ENCODE measurements around the gene LIMK2. TPM values are rescaled to one million over a fixed set of nuclear protein-coding genes. Genes with fewer than 3 reads are reported as not detected.
A peak's percentile ranks its signal among the peaks of the same experiment; 100 is the strongest.
"Not testable (repeated sequence)": the region's sequence is repeated elsewhere in the genome, so short reads cannot be mapped to it uniquely, and the experiment has no call there.

LIMK2 gene
- total RNA-seq, 3 donors from 2014 or later, result 6.9 to 146 (median 135) TPM

DNA sequence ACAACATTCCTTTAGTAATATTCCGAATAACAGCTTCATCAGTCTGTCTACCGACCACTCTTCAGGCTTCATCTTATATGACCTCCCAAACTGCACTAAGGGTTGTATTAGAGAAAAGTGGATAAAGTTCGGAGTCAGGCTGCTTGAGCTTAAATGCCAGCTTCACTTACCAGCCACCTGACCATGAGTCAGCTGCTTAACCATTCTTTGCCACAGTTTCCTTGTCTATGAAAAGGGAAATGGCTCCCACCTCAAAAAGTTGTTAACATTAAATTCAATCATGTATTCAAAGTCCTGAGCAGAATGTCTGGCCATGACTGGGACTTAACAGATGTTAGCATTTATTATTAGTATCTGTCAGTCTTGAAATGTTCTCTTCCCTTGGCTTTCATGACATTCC is 20.9 kb downstream of the LIMK2 start:
- no peaks in the 10 kb centered on the region for H3K9me3 ChIP-seq
- peak overlapping the region in 1 of 2 donors; percentile 21 for H3K27ac ChIP-seq
- TF ChIP-seq, protein P1, sequence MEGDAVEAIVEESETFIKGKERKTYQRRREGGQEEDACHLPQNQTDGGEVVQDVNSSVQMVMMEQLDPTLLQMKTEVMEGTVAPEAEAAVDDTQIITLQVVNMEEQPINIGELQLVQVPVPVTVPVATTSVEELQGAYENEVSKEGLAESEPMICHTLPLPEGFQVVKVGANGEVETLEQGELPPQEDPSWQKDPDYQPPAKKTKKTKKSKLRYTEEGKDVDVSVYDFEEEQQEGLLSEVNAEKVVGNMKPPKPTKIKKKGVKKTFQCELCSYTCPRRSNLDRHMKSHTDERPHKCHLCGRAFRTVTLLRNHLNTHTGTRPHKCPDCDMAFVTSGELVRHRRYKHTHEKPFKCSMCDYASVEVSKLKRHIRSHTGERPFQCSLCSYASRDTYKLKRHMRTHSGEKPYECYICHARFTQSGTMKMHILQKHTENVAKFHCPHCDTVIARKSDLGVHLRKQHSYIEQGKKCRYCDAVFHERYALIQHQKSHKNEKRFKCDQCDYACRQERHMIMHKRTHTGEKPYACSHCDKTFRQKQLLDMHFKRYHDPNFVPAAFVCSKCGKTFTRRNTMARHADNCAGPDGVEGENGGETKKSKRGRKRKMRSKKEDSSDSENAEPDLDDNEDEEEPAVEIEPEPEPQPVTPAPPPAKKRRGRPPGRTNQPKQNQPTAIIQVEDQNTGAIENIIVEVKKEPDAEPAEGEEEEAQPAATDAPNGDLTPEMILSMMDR (IDR thresholded peaks at IDR 0.05), result no peak
- TF ChIP-seq POLR2A (IDR thresholded peaks at IDR 0.05), result no peak
- no peak for TF ChIP-seq POLR2AphosphoS5 (IDR thresholded peaks at IDR 0.05)
- H3K4me3 ChIP-seq, result no peak overlapping the region
- no peaks in the 10 kb centered on the region for H3K36me3 ChIP-seq
- no peak for DNase-seq (ENCODE audit: low spot score in 2 of 2)
- intact Hi-C loops (cut with DNase I; ENCODE audit: low total_unique reads), result no loop called here
- H3K4me1 ChIP-seq, result no peaks in the 10 kb centered on the region
- H3K27me3 ChIP-seq, result no peaks in the 10 kb centered on the region

DNA sequence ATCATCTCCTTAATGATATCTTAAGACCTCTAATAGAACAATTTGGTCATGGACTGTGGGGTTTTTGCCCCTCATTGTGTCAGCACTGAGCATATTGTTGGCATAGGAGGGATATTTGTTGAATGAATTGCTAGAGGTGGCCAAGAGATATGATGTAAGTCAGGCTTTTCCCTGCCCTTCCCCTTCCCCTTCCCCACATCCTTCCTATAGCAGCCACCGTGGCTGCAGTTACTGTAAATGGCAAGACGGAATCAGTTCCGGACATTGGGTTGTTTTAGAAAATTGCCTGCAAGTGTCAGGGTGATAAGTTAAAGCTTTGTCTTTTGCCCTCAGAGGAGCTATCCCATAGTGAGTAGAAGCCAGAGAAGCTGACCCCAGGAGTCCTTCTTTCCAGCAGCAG is 23.0 kb downstream of the LIMK2 start:
- intact Hi-C loops (cut with DNase I; ENCODE audit: low total_unique reads), result no loop called here
- TF ChIP-seq POLR2AphosphoS5 (IDR thresholded peaks at IDR 0.05), result no peak
- no peak for TF ChIP-seq POLR2A (IDR thresholded peaks at IDR 0.05)
- TF ChIP-seq, protein P1 (IDR thresholded peaks at IDR 0.05), result no peak
- no peaks in the 10 kb centered on the region for H3K4me1 ChIP-seq

DNA sequence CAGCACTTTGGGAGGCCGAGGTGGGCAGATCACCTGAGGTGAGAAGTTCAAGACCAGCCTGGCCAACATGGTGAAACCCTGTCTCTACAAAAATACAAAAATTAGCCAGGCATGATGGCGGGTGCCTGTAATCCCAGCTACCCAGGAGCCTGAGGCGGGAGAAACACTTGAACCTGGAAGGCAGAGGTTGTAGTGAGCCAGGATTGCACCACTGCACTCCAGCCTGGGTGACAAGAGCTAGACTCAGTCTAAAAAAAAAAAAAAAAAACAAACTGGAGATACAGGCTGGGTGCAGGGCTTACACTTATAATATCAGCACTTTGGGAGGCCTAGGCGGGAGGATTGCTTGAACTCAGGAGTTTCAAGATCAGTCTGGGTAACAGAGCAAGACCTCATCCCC is 23.9 kb downstream of the LIMK2 start:
- H3K9me3 ChIP-seq; H3K36me3 ChIP-seq; intact Hi-C loops (cut with DNase I; ENCODE audit: low total_unique reads); DNase-seq (ENCODE audit: low spot score in 2 of 2); H3K27ac ChIP-seq; H3K4me3 ChIP-seq; H3K27me3 ChIP-seq; H3K4me1 ChIP-seq: not testable (repeated sequence)

More for the DNA sequence above, 23.0 kb downstream of the LIMK2 start:
- H3K4me3 ChIP-seq, result no peak overlapping the region
- no peak overlapping the region for H3K27ac ChIP-seq
- DNase-seq (ENCODE audit: low spot score in 2 of 2), result no peak
- H3K9me3 ChIP-seq, result no peaks in the 10 kb centered on the region
- H3K36me3 ChIP-seq, result no peaks in the 10 kb centered on the region
- H3K27me3 ChIP-seq, result no peaks in the 10 kb centered on the region

DNA sequence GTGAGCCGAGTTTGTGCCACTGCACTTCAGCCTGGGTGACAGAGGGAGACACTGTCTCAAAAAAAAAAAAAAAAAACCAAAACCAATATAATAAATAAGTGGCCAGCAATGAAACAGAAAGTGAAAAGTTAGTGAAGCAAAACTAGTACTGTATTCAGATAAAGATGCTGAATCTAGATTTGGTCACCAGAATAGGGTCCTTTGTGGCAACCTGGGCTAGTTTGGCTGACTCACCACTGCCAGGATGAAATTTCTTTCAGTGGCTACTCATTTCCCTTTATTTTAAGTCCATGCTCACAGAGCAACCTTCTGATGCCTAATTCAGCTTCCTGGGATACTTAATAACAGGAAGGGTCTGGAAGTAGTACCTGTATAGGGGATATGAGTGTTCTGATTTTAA is 26.0 kb downstream of the LIMK2 start:
- no peak for DNase-seq (ENCODE audit: low spot score in 2 of 2)
- H3K27ac ChIP-seq, result no peak overlapping the region
- H3K36me3 ChIP-seq, result no peaks in the 10 kb centered on the region
- intact Hi-C loops (cut with DNase I; ENCODE audit: low total_unique reads), result no loop called here
- H3K4me1 ChIP-seq, result no peaks in the 10 kb centered on the region
- no peaks in the 10 kb centered on the region for H3K9me3 ChIP-seq
- H3K27me3 ChIP-seq, result no peaks in the 10 kb centered on the region
- TF ChIP-seq POLR2A (IDR thresholded peaks at IDR 0.05) (no peak), POLR2AphosphoS5 (IDR thresholded peaks at IDR 0.05) (no peak)
- TF ChIP-seq, protein P1 (IDR thresholded peaks at IDR 0.05), result no peak
- no peak overlapping the region for H3K4me3 ChIP-seq

DNA sequence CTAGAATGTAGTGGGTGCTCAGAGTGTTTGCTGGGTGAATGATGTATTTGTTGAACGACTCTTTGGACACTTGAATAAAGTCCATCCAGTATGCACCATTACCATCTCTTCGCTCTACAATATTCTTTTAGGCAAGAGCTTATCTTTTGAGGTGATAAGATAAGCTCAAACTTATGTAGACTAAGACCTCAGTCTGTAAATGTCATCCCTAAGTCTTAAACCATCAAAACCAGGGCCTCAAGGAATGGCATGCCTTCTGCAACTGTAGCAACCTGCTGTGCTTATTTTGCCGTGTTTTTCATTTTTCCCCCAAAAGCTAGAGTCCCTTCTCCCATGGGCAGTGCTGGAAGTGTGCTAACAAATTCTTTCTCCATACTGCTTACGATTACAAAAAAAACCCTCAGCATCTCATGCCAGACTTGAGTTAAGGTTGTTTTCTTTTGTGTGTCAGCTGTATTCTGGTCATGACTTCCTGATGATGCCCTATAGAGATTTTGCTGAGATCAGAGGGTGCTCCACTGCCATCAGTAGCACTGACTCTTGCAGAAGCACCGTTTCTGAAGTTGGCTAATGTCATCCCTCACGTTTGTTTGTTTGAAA is 27.8 kb downstream of the LIMK2 start:
- intact Hi-C loops (cut with DNase I; ENCODE audit: low total_unique reads), result no loop called here
- H3K27ac ChIP-seq, result no peak overlapping the region
- TF ChIP-seq POLR2A (IDR thresholded peaks at IDR 0.05) (no peak), POLR2AphosphoS5 (IDR thresholded peaks at IDR 0.05) (no peak)
- TF ChIP-seq, protein P1 (IDR thresholded peaks at IDR 0.05), result no peak
- H3K36me3 ChIP-seq, result no peaks in the 10 kb centered on the region
- H3K4me1 ChIP-seq, result peaks cover 0 to 4% of the 10 kb centered on the region in 2 donors
- no peaks in the 10 kb centered on the region for H3K9me3 ChIP-seq
- no peak overlapping the region for H3K4me3 ChIP-seq
- no peaks in the 10 kb centered on the region for H3K27me3 ChIP-seq
- no peak for DNase-seq (ENCODE audit: low spot score in 2 of 2)

DNA sequence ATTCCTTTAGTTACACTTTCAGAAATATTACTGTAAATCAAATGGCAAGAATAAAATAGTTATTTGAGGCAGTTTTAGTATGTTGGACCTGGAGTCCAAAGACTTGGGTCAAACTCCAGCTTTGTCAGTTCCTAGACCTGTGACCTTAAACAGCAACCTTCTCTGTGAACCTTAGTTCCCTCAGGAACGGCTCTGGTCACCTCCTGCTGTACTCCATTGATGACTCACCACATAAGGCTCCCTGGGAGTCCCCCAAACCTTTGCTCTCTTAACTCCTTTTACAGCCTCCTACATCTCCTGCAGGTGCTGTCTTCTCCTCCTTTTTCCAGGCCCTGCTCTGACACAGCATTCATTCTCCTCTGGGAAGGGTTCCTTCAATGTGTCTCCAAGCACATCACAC is 29.1 kb downstream of the LIMK2 start:
- no peaks in the 10 kb centered on the region for H3K27me3 ChIP-seq
- H3K4me1 ChIP-seq, result peaks cover 0 to 4% of the 10 kb centered on the region in 2 donors
- H3K36me3 ChIP-seq, result no peaks in the 10 kb centered on the region
- TF ChIP-seq, protein P1 (IDR thresholded peaks at IDR 0.05), result no peak
- no peak for TF ChIP-seq POLR2AphosphoS5 (IDR thresholded peaks at IDR 0.05)
- DNase-seq (ENCODE audit: low spot score in 2 of 2), result no peak
- H3K4me3 ChIP-seq, result no peak overlapping the region
- intact Hi-C loops (cut with DNase I; ENCODE audit: low total_unique reads), result no loop called here
- H3K9me3 ChIP-seq, result no peaks in the 10 kb centered on the region
- no peak overlapping the region for H3K27ac ChIP-seq

Data from breast epithelium (tissue), 4 donors.